DOHH2 (cell line): Measurements from ENCODE around the gene HCRTR1.

Source experiments
- H3F3A ChIP-seq: fragments of 200-600 bp; sonication (generic), shearing (Covaris generic); 2 replicates; pipeline ENCODE4 v1.6.0; 2016; ENCODE audit warnings: antibody characterized with exemption, mild to moderate bottlenecking; ENCODE audit not compliant: control insufficient read depth, insufficient read depth
- H3K27ac ChIP-seq: fragments of 200-600 bp; sonication (generic); 2 replicates; pipeline ENCODE4 v1.5.1; 2014; ENCODE audit warnings: low read depth, mild to moderate bottlenecking, low read length, moderate library complexity
- H3K27me3 ChIP-seq: fragments of 200-600 bp; sonication (generic); 2 replicates; pipeline ENCODE4 v1.6.1; 2014; ENCODE audit warnings: mild to moderate bottlenecking, low read length, mixed read lengths; ENCODE audit not compliant: control insufficient read depth
- H3K36me3 ChIP-seq: fragments of 200-600 bp; sonication (generic); 2 replicates; pipeline ENCODE4 v1.6.1; 2014; ENCODE audit warnings: mild to moderate bottlenecking, low read length, moderate library complexity, mixed read lengths; ENCODE audit not compliant: control insufficient read depth
- H3K4me1 ChIP-seq: fragments of 200-600 bp; sonication (generic); 2 replicates; pipeline ENCODE4 v1.6.1; 2014; ENCODE audit warnings: mild to moderate bottlenecking, low read length, mixed read lengths; ENCODE audit not compliant: control insufficient read depth
- H3K4me2 ChIP-seq: fragments of 200-600 bp; sonication (generic); 2 replicates; pipeline ENCODE4 v1.6.0; 2014; ENCODE audit warnings: mild to moderate bottlenecking, low read length, moderate library complexity
- H3K4me3 ChIP-seq: fragments of 200-600 bp; sonication (generic); 2 replicates; pipeline ENCODE4 v1.5.1; 2014; ENCODE audit warnings: mild to moderate bottlenecking, low read length, mixed read lengths
- H3K79me2 ChIP-seq: fragments of 200-600 bp; sonication (generic); 2 replicates; pipeline ENCODE4 v1.6.1; 2014; ENCODE audit warnings: mild to moderate bottlenecking, low read length, mixed read lengths; ENCODE audit not compliant: control insufficient read depth
- H3K9me2 ChIP-seq: fragments of 200-600 bp; sonication (generic); replicated peaks from 2 replicates; pipeline ENCODE4 v1.6.1; 2014; ENCODE audit warnings: mild to moderate bottlenecking, low read length, mixed read lengths; ENCODE audit not compliant: control insufficient read depth
- H3K9me3 ChIP-seq: fragments of 200-600 bp; sonication (generic); 2 replicates; pipeline ENCODE4 v1.6.1; 2014; ENCODE audit warnings: antibody characterized with exemption, low read length, mixed read lengths; ENCODE audit not compliant: control insufficient read depth, insufficient read depth
- H4K20me1 ChIP-seq: fragments of 200-600 bp; sonication (generic); 2 replicates; pipeline ENCODE4 v1.6.0; 2014; ENCODE audit warnings: low read depth, mild to moderate bottlenecking, antibody characterized with exemption, low read length, moderate library complexity; ENCODE audit not compliant: control insufficient read depth, insufficient read depth
- CTCF ChIP-seq: fragments of 200-600 bp; sonication (generic); IDR thresholded peaks from one replicate; pipeline ENCODE4 v1.5.1; 2014; ENCODE audit warnings: antibody characterized with exemption, mild to moderate bottlenecking, low read depth, low read length; ENCODE audit not compliant: poor library complexity, severe bottlenecking
- EZH2phosphoT487 ChIP-seq: fragments of 200-600 bp; sonication (generic); IDR thresholded peaks from 2 replicates; pipeline ENCODE4 v1.6.1; 2017; ENCODE audit warnings: borderline replicate concordance, mild to moderate bottlenecking, antibody characterized with exemption, low read length, moderate library complexity, mixed read lengths

The HCRTR1 gene

GRCh38 chr1:31574749-31575368 is 42.6 kb upstream of the HCRTR1 start:
- Histone ChIP-seq H3K9me2 (no peaks in the 10 kb centered on the region), H3F3A (peaks cover 2% of the 10 kb centered on the region; the same call in 1 of the 2 replicates), H3K79me2 (no peaks in the 10 kb centered on the region), H3K4me3 (no peak overlapping the region), H3K9me3 (no peaks in the 10 kb centered on the region), H3K4me2 (no peak overlapping the region), H4K20me1 (no peaks in the 10 kb centered on the region), H3K27me3 (peaks cover 10% of the 10 kb centered on the region; the same call in 1 of the 2 replicates), H3K4me1 (peaks cover 36% of the 10 kb centered on the region), H3K36me3 (no peaks in the 10 kb centered on the region), H3K27ac (no peak overlapping the region)
- TF ChIP-seq CTCF (no peak), EZH2phosphoT487 (no peak)

GRCh38 chr1:31575369-31576140 is 41.9 kb upstream of the HCRTR1 start:
- Histone ChIP-seq H3K27ac (no peak overlapping the region), H3K79me2 (no peaks in the 10 kb centered on the region), H3K4me1 (peaks cover 29% of the 10 kb centered on the region), H3K9me3 (no peaks in the 10 kb centered on the region), H3K9me2 (no peaks in the 10 kb centered on the region), H3K4me2 (no peak overlapping the region), H4K20me1 (no peaks in the 10 kb centered on the region), H3F3A (peaks cover 2% of the 10 kb centered on the region; the same call in 1 of the 2 replicates), H3K27me3 (peaks cover 10% of the 10 kb centered on the region; the same call in 1 of the 2 replicates), H3K36me3 (no peaks in the 10 kb centered on the region), H3K4me3 (no peak overlapping the region)
- no peak for TF ChIP-seq CTCF
- no peak for TF ChIP-seq EZH2phosphoT487

GRCh38 chr1:31576201-31576669 is 41.3 kb upstream of the HCRTR1 start, which contains the start of gene TINAGL1:
Gene TINAGL1 (plus strand): TSS chr1:31576515. CDS start chr1:31577149, 634 bp downstream.
- Histone ChIP-seq H3K4me3 (no peak within 1 kb of the TSS), H3K27ac (no peak within 1 kb of the TSS), H3K4me1 (peaks cover 22% of the 10 kb centered on the region), H3K9me2 (no peaks in the 10 kb centered on the region), H3K9me3 (no peaks in the 10 kb centered on the region), H4K20me1 (no peaks in the 10 kb centered on the region), H3F3A (no peaks in the 10 kb centered on the region), H3K36me3 (no peaks in the 10 kb centered on the region), H3K79me2 (no peaks in the 10 kb centered on the region), H3K27me3 (peaks cover 10% of the 10 kb centered on the region; the same call in 1 of the 2 replicates), H3K4me2 (no peak within 1 kb of the TSS)
- TF ChIP-seq CTCF (no peak), EZH2phosphoT487 (no peak)
